GM12878 (cell line): ENCODE data around the gene FASTKD2. TPM values are rescaled to one million over a fixed set of nuclear protein-coding genes. Genes with fewer than 3 reads are reported as not detected.

Source experiments
- ATAC-seq: fragments of 200-7000 bp; cut with Tn5 transposase; 3 replicates; pipeline ENCODE4 v1.9.1; 2020; ENCODE audit warnings: mild to moderate bottlenecking, moderate library complexity
- BruUV-seq: library from RNA; stranded (reverse); fragments of 400-500 nt; replicated peaks from 2 replicates; lab custom pipeline; 2021; lab: Mats Ljungman, UMichigan
- CTCF ChIA-PET: fragments of 300-600 bp; sonication (Branson Sonifier 250); formaldehyde crosslinking; extraction: SDS; loops from one replicate; lab custom pipeline; 2021; ENCODE audit warnings: inconsistent platforms; lab: Yijun Ruan, JAX
- POLR2A ChIA-PET: fragments of 350-600 bp; formaldehyde crosslinking; extraction: SDS; loops from one replicate; lab custom pipeline; 2021; ENCODE audit warnings: inconsistent platforms; lab: Charles Lee
- RAD21 ChIA-PET: fragments of 300-600 bp; sonication (Branson Sonifier 250); formaldehyde crosslinking; loops from one replicate; lab custom pipeline; 2023; ENCODE audit warnings: antibody characterized with exemption; ENCODE audit not compliant: unreplicated experiment; lab: Charles Lee
- SMC1A ChIA-PET: fragments of 300-600 bp; sonication (Branson Sonifier 250); formaldehyde crosslinking; loops from one replicate; lab custom pipeline; 2023; ENCODE audit not compliant: unreplicated experiment, uncharacterized antibody; lab: Charles Lee
- DNase-seq: peaks from one replicate; pipeline ENCODE4 v3.0.0-alpha.2; 2011; ENCODE audit warnings: low read depth, low spot score
- FAIRE-seq: peaks from 3 replicates; lab custom pipeline; 2011; peaks lifted over from hg19 to GRCh38; lab: Jason Lieb, UNC
- H2AFZ ChIP-seq: 2 replicates; pipeline ENCODE4 v1.6.0; 2011; ENCODE audit warnings: low read depth, low read length, control low read depth; ENCODE audit not compliant: control insufficient read depth
- H3K27ac ChIP-seq: 2 replicates; pipeline ENCODE4 v1.5.1; 2011; ENCODE audit warnings: control low read depth; ENCODE audit not compliant: control insufficient read depth, insufficient read depth
- H3K27me3 ChIP-seq, 2 experiments: replicated peaks in 1 of 2; 2 replicates each; pipeline versions ENCODE4 v1.6.0 to v1.6.1; 2011; ENCODE audit warnings: low read length in 1 of 2; ENCODE audit not compliant: control insufficient read depth in 2 of 2, insufficient read depth in 2 of 2
- H3K36me3 ChIP-seq, 2 experiments: 2 replicates each; pipeline ENCODE4 v1.5.1; 2011; ENCODE audit warnings: low read length in 1 of 2; ENCODE audit not compliant: control insufficient read depth in 2 of 2, insufficient read depth in 2 of 2
- H3K4me1 ChIP-seq: 2 replicates; pipeline ENCODE4 v1.6.1; 2011; ENCODE audit warnings: mild to moderate bottlenecking, low read length, moderate library complexity, mixed read lengths; ENCODE audit not compliant: control insufficient read depth, insufficient read depth
- H3K4me2 ChIP-seq: 2 replicates; pipeline ENCODE4 v1.6.0; 2011; ENCODE audit warnings: control low read depth; ENCODE audit not compliant: control insufficient read depth, insufficient read depth
- H3K4me3 ChIP-seq: fragments of 200-600 bp; sonication (generic); 2 replicates; pipeline ENCODE4 v1.5.1; 2016
- H3K79me2 ChIP-seq: 2 replicates; pipeline ENCODE4 v1.6.0; 2011; ENCODE audit warnings: low read length; ENCODE audit not compliant: control insufficient read depth, insufficient read depth
- H3K9ac ChIP-seq: 2 replicates; pipeline ENCODE4 v1.8.0; 2011; ENCODE audit warnings: low read length, control low read depth, mixed read lengths; ENCODE audit not compliant: control insufficient read depth, insufficient read depth
- H3K9me3 ChIP-seq: replicated peaks from 3 replicates; pipeline ENCODE4 v1.5.1; 2011; ENCODE audit warnings: mild to moderate bottlenecking, low read length; ENCODE audit not compliant: control insufficient read depth, insufficient read depth
- H4K20me1 ChIP-seq: 2 replicates; pipeline ENCODE4 v1.6.0; 2011; ENCODE audit not compliant: control insufficient read depth, insufficient read depth
- BCL11A ChIP-seq: IDR thresholded peaks from 2 replicates; pipeline ENCODE4 v1.6.1; 2011; ENCODE audit warnings: low read depth, low read length
- CHD2 ChIP-seq: IDR thresholded peaks from 2 replicates; pipeline ENCODE4 v1.6.1; 2011; ENCODE audit warnings: low read depth, low read length, improper control_type of control experiment, borderline replicate concordance
- MEF2A ChIP-seq: IDR thresholded peaks from 2 replicates; pipeline ENCODE4 v1.6.1; 2011; ENCODE audit warnings: low read depth, mild to moderate bottlenecking, low read length, moderate library complexity; ENCODE audit not compliant: insufficient read depth
- MTA2 ChIP-seq: fragments of 450-650 bp; IDR thresholded peaks from 2 replicates; pipeline ENCODE4 v1.6.1; 2016; ENCODE audit warnings: low read depth, mild to moderate bottlenecking, moderate library complexity
- NR2C1 ChIP-seq: fragments of 450-650 bp; IDR thresholded peaks from 2 replicates; pipeline ENCODE4 v1.6.1; 2017; ENCODE audit warnings: antibody characterized with exemption, mild to moderate bottlenecking, moderate library complexity
- POLR2AphosphoS5 ChIP-seq: IDR thresholded peaks from 2 replicates; pipeline ENCODE4 v1.6.1; 2011; ENCODE audit warnings: mild to moderate bottlenecking, low read length, inconsistent platforms
- RELA ChIP-seq: fragments of 450-650 bp; IDR thresholded peaks from 2 replicates; pipeline ENCODE4 v1.8.0; 2014; ENCODE audit warnings: borderline replicate concordance; ENCODE audit not compliant: partially characterized antibody
- SMAD1 ChIP-seq: fragments of 450-650 bp; IDR thresholded peaks from 2 replicates; pipeline ENCODE4 v1.6.1; 2018; ENCODE audit warnings: mild to moderate bottlenecking, low read depth; ENCODE audit not compliant: partially characterized antibody
- SREBF2 ChIP-seq: IDR thresholded peaks from 2 replicates; pipeline ENCODE4 v1.6.1; 2012; ENCODE audit warnings: mild to moderate bottlenecking, low read length
- SUZ12 ChIP-seq: fragments of 200-600 bp; sonication (generic); IDR thresholded peaks from one replicate; pipeline ENCODE4 v1.6.1; 2018; ENCODE audit warnings: antibody characterized with exemption, mild to moderate bottlenecking; ENCODE audit not compliant: unreplicated experiment
- WGBS: methylation state at CpG from one replicate; pipeline ENCODE4 v1.1.6; 2016; ENCODE audit warnings: low lambda C conversion rate; ENCODE audit not compliant: insufficient replicate concordance, insufficient coverage; ENCODE audit errors: missing lambda C conversion rate; 5-methylcytosine and 5-hydroxymethylcytosine counted together
- in situ Hi-C: fragments of 300-500 bp; cut with MboI; formaldehyde crosslinking; loops from 9 replicates; pipeline ENCODE4 v1.14.3; 2018; ENCODE audit warnings: mixed read lengths
- intact Hi-C: fragments of 100-400 bp; cut with micrococcal nuclease; formaldehyde crosslinking; loops from one replicate; pipeline ENCODE4 v1.14.2; 2022; ENCODE audit not compliant: unreplicated experiment
- polyA plus RNA-seq, 11 experiments: library from polyadenylated mRNA; depleted of rRNA in 4 of 11; unstranded in 6 of 11; stranded (reverse) in 5 of 11; fragments of >200 nt; fragmentation: Nextera tagmentation in 4 of 11; fragmentation: Illumina TruSeq in 1 of 11; extraction: Ambion mirVana in 4 of 11; extraction: Trizol in 1 of 11; gene quantifications; 1 replicate in 1 of 11; 2 replicates in 10 of 11; pipeline versions ENCODE4 v1.2.1 to v1.2.3, GENCODE V29; 2011 to 2016; ENCODE audit warnings: inconsistent platforms in 2 of 11, missing spikeins in 2 of 11, low read depth in 1 of 11
- total RNA-seq, 4 experiments: library from RNA; depleted of rRNA in 3 of 4; stranded (reverse); fragments of >200 nt in 3 of 4; fragmentation: Illumina TruSeq in 1 of 4; extraction: Trizol in 1 of 4; gene quantifications; 2 replicates each; pipeline versions ENCODE4 v1.2.1 to v1.2.3, GENCODE V29; 2013 to 2021
- TF ChIP-seq, protein P1 (sequence below): fragments of 450-650 bp; IDR thresholded peaks from 2 replicates; pipeline ENCODE4 v1.6.1; 2016; ENCODE audit warnings: mild to moderate bottlenecking
- TF ChIP-seq, protein P2 (sequence below): IDR thresholded peaks from 2 replicates; pipeline ENCODE4 v1.6.1; 2012; ENCODE audit warnings: improper control_type of control experiment, low read depth, low read length; ENCODE audit not compliant: insufficient replicate concordance
- TF ChIP-seq, protein P3 (sequence below): IDR thresholded peaks from 2 replicates; pipeline ENCODE4 v1.6.1; 2012; ENCODE audit warnings: mild to moderate bottlenecking, low read depth, low read length

FASTKD2 gene
- total and polyA plus RNA-seq, 10 of the 15 experiments (the other 5 are each of a cell fraction or from before 2014, with no cell fraction given), result 32.1 to 115 (median 52.3) TPM

DNA sequence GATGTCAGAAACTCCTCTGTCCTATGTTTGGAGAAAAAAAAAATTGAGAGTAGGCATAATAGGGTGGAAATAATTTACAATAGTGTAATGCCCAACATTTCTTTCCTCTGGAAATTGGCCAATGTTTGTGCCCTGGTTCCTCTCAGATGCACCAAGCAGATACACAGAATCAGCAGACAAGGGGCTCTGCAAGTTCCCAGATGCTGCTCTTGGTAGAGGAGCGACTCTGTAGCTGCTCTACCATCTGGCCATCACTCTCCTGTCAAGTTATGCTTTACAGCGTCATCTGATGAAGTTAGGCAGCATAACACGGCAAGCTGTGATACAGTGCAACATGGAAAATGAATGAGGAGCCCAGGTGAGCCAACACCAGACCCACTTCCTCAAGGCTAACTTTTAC is 48.8 kb upstream of the FASTKD2 start:
- in situ Hi-C loops, result no loop called here

More for the DNA sequence above, 48.8 kb upstream of the FASTKD2 start:
- H3K4me3 ChIP-seq, result no peak overlapping the region
- no peak overlapping the region for H2AFZ ChIP-seq
- H3K79me2 ChIP-seq, result no peaks in the 10 kb centered on the region
- no peak for TF ChIP-seq SREBF2
- no peak for TF ChIP-seq SMAD1
- no peak for TF ChIP-seq NR2C1
- no peak for TF ChIP-seq SUZ12
- TF ChIP-seq, protein P1, sequence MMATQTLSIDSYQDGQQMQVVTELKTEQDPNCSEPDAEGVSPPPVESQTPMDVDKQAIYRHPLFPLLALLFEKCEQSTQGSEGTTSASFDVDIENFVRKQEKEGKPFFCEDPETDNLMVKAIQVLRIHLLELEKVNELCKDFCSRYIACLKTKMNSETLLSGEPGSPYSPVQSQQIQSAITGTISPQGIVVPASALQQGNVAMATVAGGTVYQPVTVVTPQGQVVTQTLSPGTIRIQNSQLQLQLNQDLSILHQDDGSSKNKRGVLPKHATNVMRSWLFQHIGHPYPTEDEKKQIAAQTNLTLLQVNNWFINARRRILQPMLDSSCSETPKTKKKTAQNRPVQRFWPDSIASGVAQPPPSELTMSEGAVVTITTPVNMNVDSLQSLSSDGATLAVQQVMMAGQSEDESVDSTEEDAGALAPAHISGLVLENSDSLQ, result no peak
- TF ChIP-seq CHD2, result no peak
- no peak for TF ChIP-seq MTA2
- TF ChIP-seq, protein P2, sequence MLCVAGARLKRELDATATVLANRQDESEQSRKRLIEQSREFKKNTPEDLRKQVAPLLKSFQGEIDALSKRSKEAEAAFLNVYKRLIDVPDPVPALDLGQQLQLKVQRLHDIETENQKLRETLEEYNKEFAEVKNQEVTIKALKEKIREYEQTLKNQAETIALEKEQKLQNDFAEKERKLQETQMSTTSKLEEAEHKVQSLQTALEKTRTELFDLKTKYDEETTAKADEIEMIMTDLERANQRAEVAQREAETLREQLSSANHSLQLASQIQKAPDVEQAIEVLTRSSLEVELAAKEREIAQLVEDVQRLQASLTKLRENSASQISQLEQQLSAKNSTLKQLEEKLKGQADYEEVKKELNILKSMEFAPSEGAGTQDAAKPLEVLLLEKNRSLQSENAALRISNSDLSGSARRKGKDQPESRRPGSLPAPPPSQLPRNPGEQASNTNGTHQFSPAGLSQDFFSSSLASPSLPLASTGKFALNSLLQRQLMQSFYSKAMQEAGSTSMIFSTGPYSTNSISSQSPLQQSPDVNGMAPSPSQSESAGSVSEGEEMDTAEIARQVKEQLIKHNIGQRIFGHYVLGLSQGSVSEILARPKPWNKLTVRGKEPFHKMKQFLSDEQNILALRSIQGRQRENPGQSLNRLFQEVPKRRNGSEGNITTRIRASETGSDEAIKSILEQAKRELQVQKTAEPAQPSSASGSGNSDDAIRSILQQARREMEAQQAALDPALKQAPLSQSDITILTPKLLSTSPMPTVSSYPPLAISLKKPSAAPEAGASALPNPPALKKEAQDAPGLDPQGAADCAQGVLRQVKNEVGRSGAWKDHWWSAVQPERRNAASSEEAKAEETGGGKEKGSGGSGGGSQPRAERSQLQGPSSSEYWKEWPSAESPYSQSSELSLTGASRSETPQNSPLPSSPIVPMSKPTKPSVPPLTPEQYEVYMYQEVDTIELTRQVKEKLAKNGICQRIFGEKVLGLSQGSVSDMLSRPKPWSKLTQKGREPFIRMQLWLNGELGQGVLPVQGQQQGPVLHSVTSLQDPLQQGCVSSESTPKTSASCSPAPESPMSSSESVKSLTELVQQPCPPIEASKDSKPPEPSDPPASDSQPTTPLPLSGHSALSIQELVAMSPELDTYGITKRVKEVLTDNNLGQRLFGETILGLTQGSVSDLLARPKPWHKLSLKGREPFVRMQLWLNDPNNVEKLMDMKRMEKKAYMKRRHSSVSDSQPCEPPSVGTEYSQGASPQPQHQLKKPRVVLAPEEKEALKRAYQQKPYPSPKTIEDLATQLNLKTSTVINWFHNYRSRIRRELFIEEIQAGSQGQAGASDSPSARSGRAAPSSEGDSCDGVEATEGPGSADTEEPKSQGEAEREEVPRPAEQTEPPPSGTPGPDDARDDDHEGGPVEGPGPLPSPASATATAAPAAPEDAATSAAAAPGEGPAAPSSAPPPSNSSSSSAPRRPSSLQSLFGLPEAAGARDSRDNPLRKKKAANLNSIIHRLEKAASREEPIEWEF, result no peak
- TF ChIP-seq MEF2A, result no peak
- no peak for TF ChIP-seq RELA
- no peak for TF ChIP-seq POLR2AphosphoS5
- TF ChIP-seq, protein P3, sequence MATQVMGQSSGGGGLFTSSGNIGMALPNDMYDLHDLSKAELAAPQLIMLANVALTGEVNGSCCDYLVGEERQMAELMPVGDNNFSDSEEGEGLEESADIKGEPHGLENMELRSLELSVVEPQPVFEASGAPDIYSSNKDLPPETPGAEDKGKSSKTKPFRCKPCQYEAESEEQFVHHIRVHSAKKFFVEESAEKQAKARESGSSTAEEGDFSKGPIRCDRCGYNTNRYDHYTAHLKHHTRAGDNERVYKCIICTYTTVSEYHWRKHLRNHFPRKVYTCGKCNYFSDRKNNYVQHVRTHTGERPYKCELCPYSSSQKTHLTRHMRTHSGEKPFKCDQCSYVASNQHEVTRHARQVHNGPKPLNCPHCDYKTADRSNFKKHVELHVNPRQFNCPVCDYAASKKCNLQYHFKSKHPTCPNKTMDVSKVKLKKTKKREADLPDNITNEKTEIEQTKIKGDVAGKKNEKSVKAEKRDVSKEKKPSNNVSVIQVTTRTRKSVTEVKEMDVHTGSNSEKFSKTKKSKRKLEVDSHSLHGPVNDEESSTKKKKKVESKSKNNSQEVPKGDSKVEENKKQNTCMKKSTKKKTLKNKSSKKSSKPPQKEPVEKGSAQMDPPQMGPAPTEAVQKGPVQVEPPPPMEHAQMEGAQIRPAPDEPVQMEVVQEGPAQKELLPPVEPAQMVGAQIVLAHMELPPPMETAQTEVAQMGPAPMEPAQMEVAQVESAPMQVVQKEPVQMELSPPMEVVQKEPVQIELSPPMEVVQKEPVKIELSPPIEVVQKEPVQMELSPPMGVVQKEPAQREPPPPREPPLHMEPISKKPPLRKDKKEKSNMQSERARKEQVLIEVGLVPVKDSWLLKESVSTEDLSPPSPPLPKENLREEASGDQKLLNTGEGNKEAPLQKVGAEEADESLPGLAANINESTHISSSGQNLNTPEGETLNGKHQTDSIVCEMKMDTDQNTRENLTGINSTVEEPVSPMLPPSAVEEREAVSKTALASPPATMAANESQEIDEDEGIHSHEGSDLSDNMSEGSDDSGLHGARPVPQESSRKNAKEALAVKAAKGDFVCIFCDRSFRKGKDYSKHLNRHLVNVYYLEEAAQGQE, result no peak
- no peak for TF ChIP-seq BCL11A
- ChIA-PET CTCF (no interaction called here), SMC1A (no interaction called here), POLR2A (no interaction called here), RAD21 (no interaction called here)
- BruUV-seq, result no TSS peak
- intact Hi-C loops, result no loop called here
- DNase-seq (no peak), ATAC-seq (no peak), FAIRE-seq (no peak)
- no peaks in the 10 kb centered on the region for H3K9me3 ChIP-seq
- H3K9ac ChIP-seq, result no peak overlapping the region
- peaks cover 22% of the 10 kb centered on the region for H3K4me1 ChIP-seq
- H3K4me2 ChIP-seq, result no peak overlapping the region
- WGBS, result 85% methylated on average over 3 of the region's 3 CpGs
- no peaks in the 10 kb centered on the region for H3K27me3 ChIP-seq
- H4K20me1 ChIP-seq, result no peaks in the 10 kb centered on the region
- H3K27ac ChIP-seq, result no peak overlapping the region
- H3K36me3 ChIP-seq, result no peaks in the 10 kb centered on the region
